ENCODE results near the gene SERPINB3. TPM values are rescaled to one million over a fixed set of nuclear protein-coding genes. Genes with fewer than 3 reads are reported as not detected.

SERPINB3 gene
- total and polyA plus RNA-seq, 2 experiments from 2014 or later, result 0.27 to 0.59 TPM

DNA sequence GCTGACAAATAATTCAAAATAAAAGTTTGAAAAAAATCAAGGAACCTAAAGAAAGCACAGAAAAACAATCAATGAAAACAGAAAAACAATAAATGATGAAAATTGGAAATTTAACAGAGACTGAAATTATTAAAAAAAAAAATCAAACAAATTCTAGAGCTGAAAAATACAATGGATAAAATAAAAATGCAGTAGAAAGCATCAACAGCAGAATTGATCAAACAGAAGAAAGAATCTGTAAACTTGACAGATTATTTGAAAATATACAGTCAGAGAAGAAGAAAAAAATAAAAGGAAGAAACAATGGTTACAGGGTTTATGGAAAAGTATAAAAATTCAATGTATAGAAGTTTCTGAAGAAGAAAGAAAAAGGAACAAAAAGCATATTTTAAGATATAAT is 33.9 kb downstream of the SERPINB3 start:
- ATAC-seq (no peak), DNase-seq (ENCODE audit: low spot score) (no peak)
- H3K4me2 ChIP-seq, result no peak overlapping the region
- no peaks in the 10 kb centered on the region for H3K79me2 ChIP-seq (replicated peaks; ENCODE audit: insufficient read depth)
- H2AFZ ChIP-seq, result no peak overlapping the region
- no peaks in the 10 kb centered on the region for H4K20me1 ChIP-seq (replicated peaks; ENCODE audit: insufficient read depth)
- Mint-ChIP-seq H3K9me3 (peaks cover 58% of the 10 kb centered on the region), H3K36me3 (ENCODE audit: low read depth) (peaks cover 35% of the 10 kb centered on the region), H3K4me1 (no peaks in the 10 kb centered on the region), H3K27me3 (ENCODE audit: insufficient read depth, low read depth, poor library complexity) (peaks cover 2% of the 10 kb centered on the region), H3K4me3 (no peak overlapping the region), H3K27ac (no peak overlapping the region)
- 0 out of 2 replicates have a peak, but pooled peaks cover 5% of the 10 kb centered on the region for H3K9me2 ChIP-seq (ENCODE audit: insufficient read depth)
- H3K4me1 ChIP-seq (ENCODE audit: insufficient read depth), result no peaks in the 10 kb centered on the region
- H3K27ac ChIP-seq (ENCODE audit: low read depth), result no peak overlapping the region
- H3K4me3 ChIP-seq, result no peak overlapping the region
- H3F3A ChIP-seq (replicated peaks; ENCODE audit: low read depth), result no peaks in the 10 kb centered on the region
- TF ChIP-seq ZNF114 (CRISPR knock-in tag; IDR thresholded peaks at IDR 0.05), result no peak
- TF ChIP-seq, protein P1, sequence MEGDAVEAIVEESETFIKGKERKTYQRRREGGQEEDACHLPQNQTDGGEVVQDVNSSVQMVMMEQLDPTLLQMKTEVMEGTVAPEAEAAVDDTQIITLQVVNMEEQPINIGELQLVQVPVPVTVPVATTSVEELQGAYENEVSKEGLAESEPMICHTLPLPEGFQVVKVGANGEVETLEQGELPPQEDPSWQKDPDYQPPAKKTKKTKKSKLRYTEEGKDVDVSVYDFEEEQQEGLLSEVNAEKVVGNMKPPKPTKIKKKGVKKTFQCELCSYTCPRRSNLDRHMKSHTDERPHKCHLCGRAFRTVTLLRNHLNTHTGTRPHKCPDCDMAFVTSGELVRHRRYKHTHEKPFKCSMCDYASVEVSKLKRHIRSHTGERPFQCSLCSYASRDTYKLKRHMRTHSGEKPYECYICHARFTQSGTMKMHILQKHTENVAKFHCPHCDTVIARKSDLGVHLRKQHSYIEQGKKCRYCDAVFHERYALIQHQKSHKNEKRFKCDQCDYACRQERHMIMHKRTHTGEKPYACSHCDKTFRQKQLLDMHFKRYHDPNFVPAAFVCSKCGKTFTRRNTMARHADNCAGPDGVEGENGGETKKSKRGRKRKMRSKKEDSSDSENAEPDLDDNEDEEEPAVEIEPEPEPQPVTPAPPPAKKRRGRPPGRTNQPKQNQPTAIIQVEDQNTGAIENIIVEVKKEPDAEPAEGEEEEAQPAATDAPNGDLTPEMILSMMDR (conservative IDR thresholded peaks at IDR 0.05; ENCODE audit: low read depth in 2 of 2), result no peak
- H3K36me3 ChIP-seq (ENCODE audit: insufficient read depth), result no peaks in the 10 kb centered on the region; the same call in 1 of the 2 replicates
- H3K27me3 ChIP-seq (ENCODE audit: insufficient read depth), result no peaks in the 10 kb centered on the region

DNA sequence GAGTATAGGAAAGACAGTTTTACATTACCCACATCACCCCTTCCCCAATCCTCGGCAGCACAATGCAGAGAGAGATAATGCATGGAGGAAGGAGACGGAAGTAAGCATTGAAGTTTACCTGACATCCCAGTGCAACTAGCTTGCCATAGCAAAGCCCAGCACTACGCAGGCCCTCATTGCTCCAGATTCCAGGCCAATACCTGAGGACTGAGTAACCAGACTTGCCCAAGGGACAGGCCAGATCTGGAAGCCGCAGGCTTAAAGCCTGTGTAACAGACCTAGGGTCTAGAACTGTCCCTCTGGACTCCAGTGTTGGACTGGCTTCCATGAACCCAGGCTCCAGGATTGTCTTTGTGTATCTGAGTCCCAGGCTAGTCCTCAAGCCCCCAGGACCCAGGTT is 35.3 kb downstream of the SERPINB3 start:
- no peaks in the 10 kb centered on the region for H3F3A ChIP-seq (replicated peaks; ENCODE audit: low read depth)
- H3K4me1 Mint-ChIP-seq, result no peaks in the 10 kb centered on the region
- no peak overlapping the region for H3K4me3 ChIP-seq
- H3K9me3 Mint-ChIP-seq, result peaks cover 64% of the 10 kb centered on the region
- DNase-seq (ENCODE audit: low spot score), result no peak
- no peak overlapping the region for H3K4me2 ChIP-seq
- H3K27me3 ChIP-seq (ENCODE audit: insufficient read depth), result no peaks in the 10 kb centered on the region
- no peak overlapping the region for H3K27ac Mint-ChIP-seq
- H3K4me1 ChIP-seq (ENCODE audit: insufficient read depth), result no peaks in the 10 kb centered on the region
- H3K36me3 Mint-ChIP-seq (ENCODE audit: low read depth), result peaks cover 35% of the 10 kb centered on the region
- no peak overlapping the region for H2AFZ ChIP-seq
- no peaks in the 10 kb centered on the region; the same call in 1 of the 2 replicates for H3K36me3 ChIP-seq (ENCODE audit: insufficient read depth)
- H4K20me1 ChIP-seq (replicated peaks; ENCODE audit: insufficient read depth), result no peaks in the 10 kb centered on the region
- peaks cover 2% of the 10 kb centered on the region for H3K27me3 Mint-ChIP-seq (ENCODE audit: insufficient read depth, low read depth, poor library complexity)
- H3K4me3 Mint-ChIP-seq, result no peak overlapping the region
- H3K9me2 ChIP-seq (ENCODE audit: insufficient read depth), result peaks cover 8% of the 10 kb centered on the region; the same call in 1 of the 2 replicates
- no peak overlapping the region for H3K27ac ChIP-seq (ENCODE audit: low read depth)
- no peaks in the 10 kb centered on the region for H3K79me2 ChIP-seq (replicated peaks; ENCODE audit: insufficient read depth)
- ATAC-seq, result no peak
- TF ChIP-seq EZH2 (IDR thresholded peaks at IDR 0.05; ENCODE audit: low read depth, unreplicated experiment) (no peak), CREB1 (CRISPR knock-in tag; IDR thresholded peaks at IDR 0.05; ENCODE audit: low read depth) (no peak), POLR2AphosphoS5 (IDR thresholded peaks at IDR 0.05; ENCODE audit: low read depth) (no peak), EZH2phosphoT487 (IDR thresholded peaks at IDR 0.05; ENCODE audit: unreplicated experiment) (no peak), NANOG (IDR thresholded peaks at IDR 0.05; ENCODE audit: borderline replicate concordance) (no peak), ZNF114 (CRISPR knock-in tag; IDR thresholded peaks at IDR 0.05) (no peak), JUNB (IDR thresholded peaks at IDR 0.05; ENCODE audit: unreplicated experiment) (no peak), ZNF331 (CRISPR knock-in tag; IDR thresholded peaks at IDR 0.05; ENCODE audit: low read depth) (no peak), STAT1 (IDR thresholded peaks at IDR 0.05; ENCODE audit: unreplicated experiment) (no peak)
- TF ChIP-seq, protein P2, sequence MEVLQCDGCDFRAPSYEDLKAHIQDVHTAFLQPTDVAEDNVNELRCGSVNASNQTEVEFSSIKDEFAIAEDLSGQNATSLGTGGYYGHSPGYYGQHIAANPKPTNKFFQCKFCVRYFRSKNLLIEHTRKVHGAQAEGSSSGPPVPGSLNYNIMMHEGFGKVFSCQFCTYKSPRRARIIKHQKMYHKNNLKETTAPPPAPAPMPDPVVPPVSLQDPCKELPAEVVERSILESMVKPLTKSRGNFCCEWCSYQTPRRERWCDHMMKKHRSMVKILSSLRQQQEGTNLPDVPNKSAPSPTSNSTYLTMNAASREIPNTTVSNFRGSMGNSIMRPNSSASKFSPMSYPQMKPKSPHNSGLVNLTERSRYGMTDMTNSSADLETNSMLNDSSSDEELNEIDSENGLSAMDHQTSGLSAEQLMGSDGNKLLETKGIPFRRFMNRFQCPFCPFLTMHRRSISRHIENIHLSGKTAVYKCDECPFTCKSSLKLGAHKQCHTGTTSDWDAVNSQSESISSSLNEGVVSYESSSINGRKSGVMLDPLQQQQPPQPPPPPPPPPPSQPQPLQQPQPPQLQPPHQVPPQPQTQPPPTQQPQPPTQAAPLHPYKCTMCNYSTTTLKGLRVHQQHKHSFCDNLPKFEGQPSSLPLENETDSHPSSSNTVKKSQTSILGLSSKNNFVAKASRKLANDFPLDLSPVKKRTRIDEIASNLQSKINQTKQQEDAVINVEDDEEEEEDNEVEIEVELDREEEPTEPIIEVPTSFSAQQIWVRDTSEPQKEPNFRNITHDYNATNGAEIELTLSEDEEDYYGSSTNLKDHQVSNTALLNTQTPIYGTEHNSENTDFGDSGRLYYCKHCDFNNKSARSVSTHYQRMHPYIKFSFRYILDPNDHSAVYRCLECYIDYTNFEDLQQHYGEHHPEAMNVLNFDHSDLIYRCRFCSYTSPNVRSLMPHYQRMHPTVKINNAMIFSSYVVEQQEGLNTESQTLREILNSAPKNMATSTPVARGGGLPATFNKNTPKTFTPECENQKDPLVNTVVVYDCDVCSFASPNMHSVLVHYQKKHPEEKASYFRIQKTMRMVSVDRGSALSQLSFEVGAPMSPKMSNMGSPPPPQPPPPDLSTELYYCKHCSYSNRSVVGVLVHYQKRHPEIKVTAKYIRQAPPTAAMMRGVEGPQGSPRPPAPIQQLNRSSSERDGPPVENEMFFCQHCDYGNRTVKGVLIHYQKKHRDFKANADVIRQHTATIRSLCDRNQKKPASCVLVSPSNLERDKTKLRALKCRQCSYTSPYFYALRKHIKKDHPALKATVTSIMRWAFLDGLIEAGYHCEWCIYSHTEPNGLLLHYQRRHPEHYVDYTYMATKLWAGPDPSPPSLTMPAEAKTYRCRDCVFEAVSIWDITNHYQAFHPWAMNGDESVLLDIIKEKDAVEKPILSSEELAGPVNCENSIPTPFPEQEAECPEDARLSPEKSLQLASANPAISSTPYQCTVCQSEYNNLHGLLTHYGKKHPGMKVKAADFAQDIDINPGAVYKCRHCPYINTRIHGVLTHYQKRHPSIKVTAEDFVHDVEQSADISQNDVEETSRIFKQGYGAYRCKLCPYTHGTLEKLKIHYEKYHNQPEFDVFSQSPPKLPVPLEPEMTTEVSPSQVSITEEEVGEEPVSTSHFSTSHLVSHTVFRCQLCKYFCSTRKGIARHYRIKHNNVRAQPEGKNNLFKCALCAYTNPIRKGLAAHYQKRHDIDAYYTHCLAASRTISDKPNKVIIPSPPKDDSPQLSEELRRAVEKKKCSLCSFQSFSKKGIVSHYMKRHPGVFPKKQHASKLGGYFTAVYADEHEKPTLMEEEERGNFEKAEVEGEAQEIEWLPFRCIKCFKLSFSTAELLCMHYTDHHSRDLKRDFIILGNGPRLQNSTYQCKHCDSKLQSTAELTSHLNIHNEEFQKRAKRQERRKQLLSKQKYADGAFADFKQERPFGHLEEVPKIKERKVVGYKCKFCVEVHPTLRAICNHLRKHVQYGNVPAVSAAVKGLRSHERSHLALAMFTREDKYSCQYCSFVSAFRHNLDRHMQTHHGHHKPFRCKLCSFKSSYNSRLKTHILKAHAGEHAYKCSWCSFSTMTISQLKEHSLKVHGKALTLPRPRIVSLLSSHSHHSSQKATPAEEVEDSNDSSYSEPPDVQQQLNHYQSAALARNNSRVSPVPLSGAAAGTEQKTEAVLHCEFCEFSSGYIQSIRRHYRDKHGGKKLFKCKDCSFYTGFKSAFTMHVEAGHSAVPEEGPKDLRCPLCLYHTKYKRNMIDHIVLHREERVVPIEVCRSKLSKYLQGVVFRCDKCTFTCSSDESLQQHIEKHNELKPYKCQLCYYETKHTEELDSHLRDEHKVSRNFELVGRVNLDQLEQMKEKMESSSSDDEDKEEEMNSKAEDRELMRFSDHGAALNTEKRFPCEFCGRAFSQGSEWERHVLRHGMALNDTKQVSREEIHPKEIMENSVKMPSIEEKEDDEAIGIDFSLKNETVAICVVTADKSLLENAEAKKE (CRISPR knock-in tag; IDR thresholded peaks at IDR 0.05), result no peak
- TF ChIP-seq, protein P3, sequence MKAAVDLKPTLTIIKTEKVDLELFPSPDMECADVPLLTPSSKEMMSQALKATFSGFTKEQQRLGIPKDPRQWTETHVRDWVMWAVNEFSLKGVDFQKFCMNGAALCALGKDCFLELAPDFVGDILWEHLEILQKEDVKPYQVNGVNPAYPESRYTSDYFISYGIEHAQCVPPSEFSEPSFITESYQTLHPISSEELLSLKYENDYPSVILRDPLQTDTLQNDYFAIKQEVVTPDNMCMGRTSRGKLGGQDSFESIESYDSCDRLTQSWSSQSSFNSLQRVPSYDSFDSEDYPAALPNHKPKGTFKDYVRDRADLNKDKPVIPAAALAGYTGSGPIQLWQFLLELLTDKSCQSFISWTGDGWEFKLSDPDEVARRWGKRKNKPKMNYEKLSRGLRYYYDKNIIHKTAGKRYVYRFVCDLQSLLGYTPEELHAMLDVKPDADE (IDR thresholded peaks at IDR 0.05), result no peak

Measured in GM23338 (cell line).